ENCODE measurements around the gene IFNL4. TPM values are rescaled to one million over a fixed set of nuclear protein-coding genes. Genes with fewer than 3 reads are reported as not detected.
"Not testable (repeated sequence)": the region's sequence is repeated elsewhere in the genome, so short reads cannot be mapped to it uniquely, and the experiment has no call there.

The IFNL4 gene
- total RNA-seq, 1 donor from 2014 or later, result not detected

- no peak for DNase-seq (ENCODE audit: low read depth)
Measured at GRCh38 chr19:39224910-39225309, 23.7 kb downstream of the IFNL4 start.

- DNase-seq (ENCODE audit: low read depth), result peak; percentile 41
Measured at GRCh38 chr19:39223703-39224279, 24.9 kb downstream of the IFNL4 start.

- not testable (repeated sequence) for DNase-seq (ENCODE audit: low read depth)
Measured at GRCh38 chr19:39219108-39219507, 29.5 kb downstream of the IFNL4 start.

GRCh38 chr19:39218230-39219007, 30.2 kb downstream of the IFNL4 start:
- DNase-seq (ENCODE audit: low read depth), result no peak

- no peak for DNase-seq (ENCODE audit: low read depth)
Measured at GRCh38 chr19:39217094-39217493, 31.6 kb downstream of the IFNL4 start.

GRCh38 chr19:39215323-39215722, 33.3 kb downstream of the IFNL4 start:
- DNase-seq (ENCODE audit: low read depth), result not testable (repeated sequence)

- no peak for DNase-seq (ENCODE audit: low read depth)
Measured at GRCh38 chr19:39212375-39212742, 36.3 kb downstream of the IFNL4 start.

GRCh38 chr19:39211731-39212374, 36.8 kb downstream of the IFNL4 start:
- DNase-seq (ENCODE audit: low read depth), result peak; percentile 23

GRCh38 chr19:39209196-39209595, 39.5 kb downstream of the IFNL4 start:
- no peak for DNase-seq (ENCODE audit: low read depth)

- DNase-seq (ENCODE audit: low read depth), result no peak
Measured at GRCh38 chr19:39208175-39208795, 40.4 kb downstream of the IFNL4 start.

GRCh38 chr19:39207293-39207836, 41.3 kb downstream of the IFNL4 start:
- DNase-seq (ENCODE audit: low read depth), result no peak

GRCh38 chr19:39206122-39206521, 42.5 kb downstream of the IFNL4 start:
- DNase-seq (ENCODE audit: low read depth), result no peak

- DNase-seq (ENCODE audit: low read depth), result no peak
Measured at GRCh38 chr19:39205449-39205764, 43.2 kb downstream of the IFNL4 start.

GRCh38 chr19:39203372-39204341, 45.0 kb downstream of the IFNL4 start, which contains the start of gene SYCN:
SYCN (minus strand) TSS chr19:39204263; CDS start chr19:39204254, 9 bp downstream.
- DNase-seq (ENCODE audit: low read depth), result no peak

- DNase-seq (ENCODE audit: low read depth), result no peak
Measured at GRCh38 chr19:39202998-39203355, 45.7 kb downstream of the IFNL4 start.

- no peak for DNase-seq (ENCODE audit: low read depth)
Measured at GRCh38 chr19:39200803-39201115, 47.9 kb downstream of the IFNL4 start.

- no peak for DNase-seq (ENCODE audit: low read depth)
Measured at GRCh38 chr19:39200066-39200802, 48.4 kb downstream of the IFNL4 start.

- DNase-seq (ENCODE audit: low read depth), result peak; percentile 68
Measured at GRCh38 chr19:39199025-39199424, 49.6 kb downstream of the IFNL4 start.

- DNase-seq (ENCODE audit: low read depth), result no peak
Measured at GRCh38 chr19:39197808-39198207, 50.8 kb downstream of the IFNL4 start.
